GM18873 (cell line): ENCODE data around the gene ETDA.
"Not testable (repeated sequence)": the region's sequence is repeated elsewhere in the genome, so short reads cannot be mapped to it uniquely, and the experiment has no call there.

Experiments
- ATAC-seq: cut with Tn5 transposase; IDR thresholded peaks from one replicate; pipeline ENCODE4 v1.9.1; 2021; ENCODE audit warnings: mild to moderate bottlenecking, moderate library complexity, moderate number of reproducible peaks; ENCODE audit not compliant: unreplicated experiment, low FRiP score

ETDA gene

GRCh38 chrX:135252011-135252518 is at the start of gene ETDA:
TSS of gene ETDA (plus strand) at chrX:135252061. CDS start at chrX:135253277, 1,216 bp downstream.
- ATAC-seq, result not testable (repeated sequence)

- not testable (repeated sequence) for ATAC-seq
Measured at GRCh38 chrX:135206427-135206826, 45.4 kb upstream of the ETDA start.

- ATAC-seq, result no peak
Measured at GRCh38 chrX:135213200-135213844, 38.5 kb upstream of the ETDA start.

- ATAC-seq, result not testable (repeated sequence)
Measured at GRCh38 chrX:135245989-135246388, 5.9 kb upstream of the ETDA start.

GRCh38 chrX:135256087-135256684 is 4.3 kb downstream of the ETDA start:
- ATAC-seq, result not testable (repeated sequence)

GRCh38 chrX:135256923-135257322 is 5.1 kb downstream of the ETDA start:
- ATAC-seq, result no peak

- no peak for ATAC-seq
Measured at GRCh38 chrX:135257469-135257868, 5.6 kb downstream of the ETDA start.

- ATAC-seq, result not testable (repeated sequence)
Measured at GRCh38 chrX:135260976-135261375, 9.1 kb downstream of the ETDA start.

- ATAC-seq, result not testable (repeated sequence)
Measured at GRCh38 chrX:135263376-135263775, 11.5 kb downstream of the ETDA start.

GRCh38 chrX:135264206-135264605 is 12.3 kb downstream of the ETDA start:
- no peak for ATAC-seq

- ATAC-seq, result no peak
Measured at GRCh38 chrX:135273162-135273561, 21.3 kb downstream of the ETDA start.

- ATAC-seq, result no peak
Measured at GRCh38 chrX:135275973-135276372, 24.1 kb downstream of the ETDA start.

- ATAC-seq, result no peak
Measured at GRCh38 chrX:135287266-135287823, 35.5 kb downstream of the ETDA start.

- ATAC-seq, result peak; percentile 85
Measured at GRCh38 chrX:135295238-135295943, 43.5 kb downstream of the ETDA start.

- ATAC-seq, result peak; percentile 39
Measured at GRCh38 chrX:135295944-135296305, 44.1 kb downstream of the ETDA start.

- no peak for ATAC-seq
Measured at GRCh38 chrX:135302269-135302873, 50.5 kb downstream of the ETDA start.
